ENCODE data around the gene ACTL6A.

ACTL6A gene

DNA sequence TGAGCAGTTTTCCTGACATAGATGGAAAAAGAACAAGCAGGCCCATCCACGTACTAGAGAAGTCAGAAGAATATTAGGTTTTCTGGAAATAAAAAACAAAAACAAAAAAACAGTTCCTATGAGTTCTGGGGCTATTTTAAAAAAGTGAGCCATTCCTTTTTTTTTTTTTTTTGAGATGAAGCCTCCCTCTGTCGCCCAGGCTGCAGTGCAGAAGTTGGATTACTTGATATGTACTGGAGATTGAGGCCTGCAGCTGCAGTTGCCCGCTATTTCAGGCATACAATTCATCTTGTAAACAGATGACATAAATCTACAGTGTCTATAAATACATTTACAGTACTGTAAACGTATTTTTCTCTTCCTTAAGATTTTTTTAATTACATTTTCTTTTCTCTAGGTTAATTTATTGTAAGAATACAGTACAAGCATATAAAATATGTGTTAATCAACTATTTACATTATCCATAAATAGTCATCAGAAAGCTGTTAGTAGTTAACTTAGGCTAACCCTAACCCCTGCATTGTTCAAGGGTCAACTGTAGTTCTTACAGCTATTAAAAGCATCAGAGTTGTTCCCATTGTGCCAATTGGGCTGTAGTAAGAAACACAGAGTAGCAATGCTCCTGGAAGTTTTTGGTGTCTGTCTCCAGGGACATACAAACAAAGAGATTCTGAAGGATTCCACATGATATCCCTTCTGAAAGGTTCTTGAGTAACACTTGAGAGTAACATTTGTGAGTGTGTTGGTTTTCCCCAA lies 11.2 kb upstream of the ACTL6A start:
- Mint-ChIP-seq H3K27me3 (peaks cover 2% of the 10 kb centered on the region), H3K4me3 (no peak overlapping the region), H3K27ac (no peak overlapping the region), H3K36me3 (ENCODE audit: low read depth) (no peaks in the 10 kb centered on the region), H3K9me3 (no peaks in the 10 kb centered on the region), H3K4me1 (no peaks in the 10 kb centered on the region)
- no peak for ATAC-seq
- DNase-seq = no peak

DNA sequence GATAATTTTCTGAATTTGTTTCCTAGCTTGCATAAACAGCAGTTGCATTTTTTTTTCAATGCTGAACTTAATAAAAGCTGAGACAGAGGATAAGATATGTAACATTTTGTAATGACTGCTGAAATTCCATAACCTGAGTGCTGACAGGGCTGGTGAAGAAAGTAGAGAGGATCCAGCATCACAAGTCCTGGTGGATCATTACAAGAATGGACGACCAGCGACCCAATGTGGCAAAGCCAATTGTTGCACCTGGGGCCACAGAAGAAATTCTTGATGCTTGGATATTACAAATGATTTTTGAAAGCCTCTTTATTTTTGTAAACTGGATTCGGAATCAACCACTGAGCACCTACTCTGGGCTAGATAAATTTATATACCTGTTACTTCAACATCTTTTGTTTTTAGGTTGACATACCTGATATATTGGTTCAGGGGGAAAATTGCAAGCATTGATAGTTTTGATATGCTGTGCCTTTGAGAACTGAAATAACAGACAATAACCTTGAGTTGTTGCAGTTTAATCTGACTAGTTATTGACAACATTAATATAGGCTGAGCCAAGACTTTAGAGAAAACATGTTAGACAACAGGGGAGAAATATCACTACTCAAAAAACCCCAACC lies 3.9 kb upstream of the ACTL6A start:
- ATAC-seq (no peak), DNase-seq (peak; percentile 53)
- Mint-ChIP-seq H3K27me3 (peaks cover 4% of the 10 kb centered on the region), H3K4me3 (no peak overlapping the region), H3K9me3 (no peaks in the 10 kb centered on the region), H3K4me1 (peaks cover 13% of the 10 kb centered on the region), H3K27ac (no peak overlapping the region), H3K36me3 (ENCODE audit: low read depth) (peaks cover 3% of the 10 kb centered on the region)

DNA sequence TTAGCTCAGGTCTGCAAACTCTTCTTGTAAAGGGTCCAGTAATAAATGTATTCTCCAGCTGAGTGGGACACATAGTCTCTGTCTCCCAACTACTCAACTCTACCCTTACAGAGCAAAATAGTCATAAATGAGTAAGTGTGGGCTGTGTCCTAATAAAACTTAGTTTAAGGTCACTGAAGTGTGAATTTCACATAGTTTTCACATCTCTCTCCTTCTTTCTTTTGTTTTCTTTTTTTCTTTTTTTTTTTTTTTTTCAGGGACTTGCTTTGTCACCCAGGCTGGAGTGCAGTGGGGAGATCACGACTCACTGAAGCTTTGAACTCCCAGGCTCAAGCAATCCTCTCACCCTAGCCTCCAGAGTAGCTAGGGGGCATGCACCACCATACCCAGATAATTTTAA lies 1.9 kb upstream of the ACTL6A start:
- Mint-ChIP-seq H3K4me3 (no peak overlapping the region), H3K36me3 (ENCODE audit: low read depth) (peaks cover 5% of the 10 kb centered on the region), H3K4me1 (peaks cover 31% of the 10 kb centered on the region), H3K27ac (no peak overlapping the region), H3K9me3 (no peaks in the 10 kb centered on the region), H3K27me3 (peaks cover 4% of the 10 kb centered on the region)
- ATAC-seq = no peak
- no peak for DNase-seq

DNA sequence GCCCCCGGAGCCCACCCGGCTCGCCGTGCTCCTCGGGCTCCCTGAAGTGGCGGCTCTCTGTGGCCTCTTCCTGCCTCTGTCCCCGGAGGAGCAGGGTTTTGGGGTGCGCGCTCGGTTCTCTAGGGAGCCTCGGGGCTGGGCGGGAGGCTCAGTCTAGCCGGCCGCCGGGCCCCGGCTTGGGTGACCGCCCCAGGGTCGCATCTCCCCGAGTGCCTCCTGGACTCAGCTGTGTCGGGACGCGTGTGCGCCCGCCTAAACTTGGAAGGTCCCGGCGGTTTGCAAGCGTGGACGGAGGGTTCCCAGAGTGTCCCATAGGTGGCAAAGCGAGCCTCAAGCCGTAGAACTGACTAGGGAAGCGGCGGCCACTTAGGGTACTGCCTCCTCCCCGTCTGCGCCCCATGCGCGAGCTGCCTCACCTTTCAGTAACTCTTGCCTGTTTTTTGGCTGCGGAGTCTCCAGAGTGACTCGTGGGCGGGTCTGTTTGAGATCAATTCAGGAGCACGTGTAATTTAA lies 601 bp downstream of the ACTL6A start:
- peak overlapping the region; percentile 97 for H3K27ac Mint-ChIP-seq
- DNase-seq = peak; percentile 72

DNA sequence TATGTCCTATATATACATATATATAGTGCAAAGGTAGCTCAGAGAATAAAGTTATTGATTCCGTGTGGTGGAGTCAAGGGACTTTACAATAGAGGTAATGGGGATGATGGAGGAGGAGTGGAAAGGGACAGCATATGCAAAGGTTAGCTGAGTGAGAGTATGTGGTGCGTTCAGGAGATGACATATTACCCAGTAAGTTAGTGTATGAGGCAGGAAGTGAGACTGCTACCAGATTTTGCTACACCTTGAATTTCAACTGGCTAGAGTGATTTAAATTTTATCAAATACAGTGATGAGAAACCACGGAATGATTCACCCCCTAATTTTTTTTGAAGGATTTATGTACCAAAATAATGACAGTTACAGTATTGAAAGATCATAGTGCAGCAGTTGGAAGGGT lies 2.8 kb downstream of the ACTL6A start:
- Mint-ChIP-seq H3K4me3 (peak overlapping the region; percentile 54), H3K27ac (peak overlapping the region; percentile 24), H3K27me3 (peaks cover 2% of the 10 kb centered on the region), H3K9me3 (no peaks in the 10 kb centered on the region), H3K36me3 (ENCODE audit: low read depth) (peaks cover 14% of the 10 kb centered on the region), H3K4me1 (peaks cover 37% of the 10 kb centered on the region)
- DNase-seq (no peak), ATAC-seq (peak; percentile 18)

More for the DNA sequence above, 601 bp downstream of the ACTL6A start:
- peaks cover 6% of the 10 kb centered on the region for H3K36me3 Mint-ChIP-seq (ENCODE audit: low read depth)
- peak overlapping the region; percentile 93 for H3K4me3 Mint-ChIP-seq
- peak; percentile 55 for ATAC-seq
- H3K9me3 Mint-ChIP-seq = no peaks in the 10 kb centered on the region
- H3K27me3 Mint-ChIP-seq = peaks cover 2% of the 10 kb centered on the region
- peaks cover 37% of the 10 kb centered on the region for H3K4me1 Mint-ChIP-seq

DNA sequence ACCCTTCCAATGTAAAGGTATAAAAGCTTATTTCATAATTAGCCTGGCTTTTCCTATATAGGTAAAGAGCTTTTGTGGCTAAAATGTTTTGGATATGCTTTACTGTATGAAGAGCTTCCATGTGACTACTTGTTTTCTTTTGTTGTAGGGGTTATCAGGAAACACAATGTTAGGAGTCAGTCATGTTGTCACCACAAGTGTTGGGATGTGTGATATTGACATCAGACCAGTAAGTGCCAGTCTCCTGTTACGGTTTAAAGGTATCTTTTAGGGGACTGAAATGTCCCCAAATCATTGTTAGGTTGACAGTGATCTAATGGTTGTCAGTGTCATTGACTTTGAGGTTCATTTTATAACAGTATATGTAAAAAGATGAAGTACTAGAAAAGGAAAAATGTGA lies 18.3 kb downstream of the ACTL6A start:
- Mint-ChIP-seq H3K9me3 (no peaks in the 10 kb centered on the region), H3K4me1 (no peaks in the 10 kb centered on the region), H3K4me3 (no peak overlapping the region), H3K27me3 (no peaks in the 10 kb centered on the region), H3K36me3 (ENCODE audit: low read depth) (peaks cover 33% of the 10 kb centered on the region), H3K27ac (peak overlapping the region; percentile 4)
- no peak for DNase-seq
- ATAC-seq = no peak

DNA sequence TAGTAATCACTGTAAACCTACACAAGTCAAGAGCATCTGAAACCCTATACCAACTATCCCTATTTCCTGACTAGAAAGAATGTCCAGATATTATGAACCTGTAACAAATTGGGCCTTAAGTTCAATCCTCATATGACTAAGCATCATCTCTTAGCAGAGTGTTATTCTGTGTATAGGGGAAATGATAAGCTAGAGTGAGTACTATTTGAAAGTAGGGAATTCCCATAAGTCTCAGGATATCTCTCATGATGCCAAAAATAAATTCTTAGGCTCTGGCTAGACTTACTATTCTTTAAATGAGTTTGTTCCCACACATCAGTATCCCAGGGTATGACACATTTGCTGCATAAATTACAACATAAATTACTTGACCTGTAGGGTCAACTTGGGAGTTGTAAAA lies 26.4 kb downstream of the ACTL6A start:
- no peak for DNase-seq
- H3K27ac Mint-ChIP-seq = peak overlapping the region; percentile 13
- peak; percentile 73 for ATAC-seq
- peaks cover 12% of the 10 kb centered on the region for H3K4me1 Mint-ChIP-seq
- no peaks in the 10 kb centered on the region for H3K27me3 Mint-ChIP-seq
- H3K9me3 Mint-ChIP-seq = no peaks in the 10 kb centered on the region
- no peak overlapping the region for H3K4me3 Mint-ChIP-seq
- peaks cover 43% of the 10 kb centered on the region for H3K36me3 Mint-ChIP-seq (ENCODE audit: low read depth)

DNA sequence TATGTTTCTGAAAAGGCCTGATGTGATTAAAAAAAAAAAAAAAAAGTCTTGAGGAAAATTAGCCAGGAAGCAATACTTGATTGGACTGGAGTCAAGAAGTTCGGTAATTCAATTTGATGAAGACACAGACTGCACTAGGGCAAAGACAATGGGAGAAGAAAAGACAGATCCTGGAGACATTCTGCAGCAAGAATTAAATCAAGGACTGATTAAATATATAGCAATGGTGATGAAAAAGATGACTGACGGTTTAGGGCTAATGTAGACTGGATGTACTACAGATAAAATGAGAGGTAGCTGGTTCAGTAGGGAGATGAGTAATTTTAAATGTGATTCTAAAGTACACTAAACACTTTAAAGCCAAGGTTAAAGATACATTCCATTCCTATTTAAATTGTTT lies 27.9 kb downstream of the ACTL6A start:
- Mint-ChIP-seq H3K27me3 (no peaks in the 10 kb centered on the region), H3K27ac (peak overlapping the region; percentile 58)

DNA sequence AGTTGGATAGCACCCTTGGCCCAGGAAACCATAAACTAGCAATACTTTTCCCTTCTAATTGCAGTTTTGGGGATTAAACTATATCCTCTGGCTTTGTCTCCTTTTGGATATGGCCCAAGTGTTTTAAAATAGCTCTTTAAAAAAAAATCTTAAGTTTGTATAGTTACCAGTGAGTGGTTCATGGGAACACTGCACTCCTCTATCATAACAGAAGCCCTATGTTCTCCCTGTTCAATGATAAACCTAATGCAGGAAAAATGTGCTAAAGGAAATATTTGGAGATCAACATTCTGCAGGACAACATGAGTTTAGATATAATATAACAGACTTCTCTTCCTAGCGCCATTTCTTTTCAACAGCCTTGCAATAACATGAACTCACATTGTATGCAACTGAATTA lies 28.6 kb downstream of the ACTL6A start:
- DNase-seq (no peak), ATAC-seq (no peak)
- Mint-ChIP-seq H3K27ac (no peak overlapping the region), H3K9me3 (no peaks in the 10 kb centered on the region), H3K36me3 (ENCODE audit: low read depth) (peaks cover 40% of the 10 kb centered on the region), H3K4me3 (no peak overlapping the region), H3K4me1 (peaks cover 12% of the 10 kb centered on the region), H3K27me3 (no peaks in the 10 kb centered on the region)

More for the DNA sequence above, 27.9 kb downstream of the ACTL6A start:
- DNase-seq (no peak), ATAC-seq (no peak)
- Mint-ChIP-seq H3K4me1 (peaks cover 12% of the 10 kb centered on the region), H3K4me3 (no peak overlapping the region), H3K9me3 (no peaks in the 10 kb centered on the region), H3K36me3 (ENCODE audit: low read depth) (peaks cover 43% of the 10 kb centered on the region)

DNA sequence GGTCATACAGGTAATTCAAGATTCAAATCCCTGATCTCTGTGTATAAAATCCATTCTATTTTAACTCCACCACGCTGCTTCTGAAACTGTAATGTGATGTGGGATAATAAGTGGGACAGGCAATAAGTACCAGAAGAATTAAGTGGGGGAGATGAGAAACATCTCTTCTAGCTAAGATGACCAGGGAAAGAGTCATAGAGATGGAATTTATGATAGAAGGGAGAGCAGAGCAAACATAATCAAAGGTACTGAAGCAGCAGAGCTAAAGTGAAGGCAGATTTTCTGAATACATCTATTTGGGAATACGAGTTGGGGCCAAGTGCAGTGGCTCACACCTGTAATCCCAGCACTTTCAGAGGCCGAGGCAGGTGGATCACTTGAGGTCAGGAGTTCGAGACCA lies 36.8 kb downstream of the ACTL6A start:
- H3K27me3 Mint-ChIP-seq = no peaks in the 10 kb centered on the region
- peaks cover 42% of the 10 kb centered on the region for H3K36me3 Mint-ChIP-seq (ENCODE audit: low read depth)
- no peak overlapping the region for H3K27ac Mint-ChIP-seq
- H3K4me1 Mint-ChIP-seq = peaks cover 16% of the 10 kb centered on the region
- DNase-seq = no peak
- ATAC-seq = no peak
- H3K4me3 Mint-ChIP-seq = no peak overlapping the region
- no peaks in the 10 kb centered on the region for H3K9me3 Mint-ChIP-seq

DNA sequence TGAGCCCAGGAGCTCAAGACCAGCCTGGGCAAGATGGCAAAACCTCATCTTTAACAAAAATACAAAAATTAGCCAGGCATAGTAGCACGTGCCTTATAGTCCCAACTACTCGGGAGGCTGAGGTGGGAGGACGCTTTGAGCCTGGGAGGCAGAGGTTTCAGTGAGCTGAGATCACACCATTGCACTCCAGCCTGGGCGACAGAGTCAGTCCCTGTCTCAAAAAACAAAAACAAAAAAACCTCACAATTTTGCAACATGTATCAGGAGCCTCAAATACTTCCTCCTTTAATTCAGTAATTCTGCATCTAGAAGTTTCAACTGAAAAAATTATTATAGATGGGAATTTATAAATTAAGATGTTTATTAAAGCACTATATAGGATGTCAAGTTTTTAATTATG lies 40.6 kb downstream of the ACTL6A start:
- no peak for ATAC-seq
- Mint-ChIP-seq H3K9me3 (no peaks in the 10 kb centered on the region), H3K36me3 (ENCODE audit: low read depth) (peaks cover 31% of the 10 kb centered on the region), H3K4me1 (peaks cover 44% of the 10 kb centered on the region), H3K4me3 (peak overlapping the region; percentile 97), H3K27ac (peak overlapping the region; percentile 59), H3K27me3 (no peaks in the 10 kb centered on the region)
- no peak for DNase-seq

DNA sequence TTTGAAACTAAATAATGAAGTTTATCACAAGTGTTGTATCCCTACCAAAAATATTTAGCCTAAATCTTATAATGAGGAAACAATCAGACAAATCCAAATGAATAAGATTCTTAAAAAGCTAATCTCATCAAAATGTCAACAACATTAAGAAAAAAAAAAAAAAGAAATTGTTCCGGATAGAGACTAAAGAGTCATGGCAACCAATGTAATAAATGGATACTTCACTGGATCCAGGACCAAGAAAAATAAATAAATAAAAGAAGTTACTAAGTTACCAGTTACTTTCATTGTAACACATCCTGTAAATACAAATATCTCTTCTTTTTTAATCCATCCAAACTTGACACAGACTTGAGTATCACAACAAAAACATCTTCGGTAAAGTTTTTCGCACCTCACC lies 41.1 kb downstream of the ACTL6A start:
- peak overlapping the region; percentile 99 for H3K27ac Mint-ChIP-seq
- peak overlapping the region; percentile 97 for H3K4me3 Mint-ChIP-seq
- H3K4me1 Mint-ChIP-seq = peaks cover 47% of the 10 kb centered on the region
- H3K36me3 Mint-ChIP-seq (ENCODE audit: low read depth) = peaks cover 28% of the 10 kb centered on the region
- no peaks in the 10 kb centered on the region for H3K27me3 Mint-ChIP-seq
- DNase-seq = no peak
- ATAC-seq = no peak
- H3K9me3 Mint-ChIP-seq = no peaks in the 10 kb centered on the region

DNA sequence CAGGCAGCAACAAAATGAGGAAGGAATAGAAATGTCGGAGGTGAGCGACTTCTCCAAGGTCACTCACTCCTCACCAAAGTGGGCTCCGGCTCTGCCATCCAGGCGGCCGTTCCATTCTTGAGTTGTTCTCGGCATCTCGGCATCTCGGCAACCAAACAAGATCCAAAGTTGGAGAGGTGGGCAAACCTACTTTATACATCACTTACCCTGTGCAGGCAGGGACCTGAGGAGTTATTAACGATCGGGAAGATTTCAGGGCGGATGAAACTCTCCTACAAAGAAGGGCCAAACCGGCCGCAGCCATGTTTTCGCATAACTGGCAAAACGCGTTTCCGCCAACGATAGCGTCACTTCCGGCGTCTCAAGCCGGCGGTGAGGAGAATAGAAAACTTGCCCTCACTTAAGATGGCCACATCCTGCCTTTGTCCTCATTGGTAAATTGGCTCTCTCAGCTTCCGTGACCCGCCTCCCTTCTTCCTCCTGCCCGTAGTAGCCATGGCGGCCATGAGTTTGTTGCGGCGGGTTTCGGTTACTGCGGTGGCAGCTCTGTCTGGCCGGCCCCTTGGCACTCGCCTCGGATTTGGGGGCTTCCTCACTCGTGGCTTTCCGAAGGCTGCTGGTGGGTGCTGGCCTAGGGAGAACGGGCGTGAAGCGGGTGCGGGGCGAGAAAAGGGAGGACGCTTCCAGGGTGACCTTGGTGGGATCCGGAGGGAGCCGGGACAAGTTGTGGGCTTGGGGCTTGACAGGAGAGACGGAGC lies 41.8 kb downstream of the ACTL6A start, which contains the start of the genes MRPL47 and NDUFB5:
Gene MRPL47 (minus strand): TSS at position 318 of the 758 bp plus-strand sequence. CDS start 14 bp downstream, at position 304.
Gene NDUFB5 (plus strand): TSS at position 474 of the 758 bp plus-strand sequence. CDS start 22 bp downstream, at position 496.
- H3K27ac Mint-ChIP-seq = peak within 1 kb of the TSS; percentile 99
- ATAC-seq (peak; percentile 95), DNase-seq (peak; percentile 91)
- peak within 1 kb of the TSS; percentile 97 for H3K4me3 Mint-ChIP-seq
- H3K4me1 Mint-ChIP-seq = peaks cover 54% of the 10 kb centered on the region
- no peaks in the 10 kb centered on the region for H3K9me3 Mint-ChIP-seq
- H3K36me3 Mint-ChIP-seq (ENCODE audit: low read depth) = peaks cover 26% of the 10 kb centered on the region
- no peaks in the 10 kb centered on the region for H3K27me3 Mint-ChIP-seq

DNA sequence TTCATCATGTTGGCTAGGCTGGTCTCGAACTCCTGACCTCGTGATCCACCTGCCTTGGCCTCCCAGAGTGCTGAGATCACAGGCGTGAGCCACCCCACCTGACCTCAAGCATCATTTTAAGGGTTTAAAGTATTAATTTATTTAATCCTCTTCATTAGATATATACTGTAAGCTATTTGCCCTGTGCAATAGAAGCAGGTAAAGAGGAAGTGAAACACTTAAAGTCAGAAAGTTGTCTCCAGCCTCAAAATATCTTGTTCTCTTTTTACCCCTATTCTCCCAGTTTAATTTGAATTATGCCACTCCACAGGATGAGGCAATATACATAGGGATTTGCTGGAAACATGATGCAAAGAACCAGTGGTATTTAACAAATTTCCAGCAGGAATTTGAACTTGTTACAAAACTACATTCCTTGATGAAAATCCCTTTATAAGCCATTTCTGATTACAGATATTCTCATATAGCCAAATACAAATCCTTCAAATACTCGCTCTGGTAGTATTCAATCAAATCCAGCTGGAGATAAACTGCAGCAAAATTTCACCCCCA lies 43.9 kb downstream of the ACTL6A start:
- Mint-ChIP-seq H3K4me1 (peaks cover 57% of the 10 kb centered on the region), H3K27ac (peak overlapping the region; percentile 76), H3K9me3 (no peaks in the 10 kb centered on the region), H3K36me3 (ENCODE audit: low read depth) (peaks cover 19% of the 10 kb centered on the region), H3K4me3 (peak overlapping the region; percentile 97), H3K27me3 (no peaks in the 10 kb centered on the region)
- no peak for DNase-seq
- ATAC-seq = no peak

Data from activated naive CD8-positive, alpha-beta T cell treated with anti-CD3 and anti-CD28 coated beads, Interleukin-2, amount 50 U/mL, for 24 hours (primary cell).